ENCODE data around the gene DGKH.
A peak's percentile ranks its signal among the peaks of the same experiment; 100 is the strongest.
"Not testable (repeated sequence)": the region's sequence is repeated elsewhere in the genome, so short reads cannot be mapped to it uniquely, and the experiment has no call there.

The DGKH gene

DNA sequence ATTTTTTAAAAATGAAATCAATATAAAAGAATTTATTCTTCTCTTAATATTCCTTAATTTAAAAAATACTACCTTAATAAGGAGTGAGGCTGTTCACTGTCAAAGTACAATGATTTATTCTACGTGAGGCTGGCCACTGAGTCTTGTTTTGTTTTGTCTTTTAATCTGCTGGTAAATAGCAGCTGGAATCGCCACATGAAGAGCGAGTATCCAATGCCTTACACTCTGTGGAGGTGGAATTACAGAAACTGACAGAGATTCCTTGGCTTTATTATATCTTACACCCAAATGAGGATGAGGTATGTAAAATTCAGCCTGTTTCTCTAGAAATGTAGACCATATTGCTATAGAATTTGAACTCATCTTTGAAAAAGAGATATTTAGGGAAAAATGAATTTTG is 170.6 kb downstream of the DGKH start:
- no peak overlapping the region for H3K27ac ChIP-seq
- no peak for TF ChIP-seq ZFX (IDR thresholded peaks at IDR 0.05; ENCODE audit: borderline replicate concordance)
- TF ChIP-seq, protein P1, sequence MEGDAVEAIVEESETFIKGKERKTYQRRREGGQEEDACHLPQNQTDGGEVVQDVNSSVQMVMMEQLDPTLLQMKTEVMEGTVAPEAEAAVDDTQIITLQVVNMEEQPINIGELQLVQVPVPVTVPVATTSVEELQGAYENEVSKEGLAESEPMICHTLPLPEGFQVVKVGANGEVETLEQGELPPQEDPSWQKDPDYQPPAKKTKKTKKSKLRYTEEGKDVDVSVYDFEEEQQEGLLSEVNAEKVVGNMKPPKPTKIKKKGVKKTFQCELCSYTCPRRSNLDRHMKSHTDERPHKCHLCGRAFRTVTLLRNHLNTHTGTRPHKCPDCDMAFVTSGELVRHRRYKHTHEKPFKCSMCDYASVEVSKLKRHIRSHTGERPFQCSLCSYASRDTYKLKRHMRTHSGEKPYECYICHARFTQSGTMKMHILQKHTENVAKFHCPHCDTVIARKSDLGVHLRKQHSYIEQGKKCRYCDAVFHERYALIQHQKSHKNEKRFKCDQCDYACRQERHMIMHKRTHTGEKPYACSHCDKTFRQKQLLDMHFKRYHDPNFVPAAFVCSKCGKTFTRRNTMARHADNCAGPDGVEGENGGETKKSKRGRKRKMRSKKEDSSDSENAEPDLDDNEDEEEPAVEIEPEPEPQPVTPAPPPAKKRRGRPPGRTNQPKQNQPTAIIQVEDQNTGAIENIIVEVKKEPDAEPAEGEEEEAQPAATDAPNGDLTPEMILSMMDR (IDR thresholded peaks at IDR 0.05): no peak

DNA sequence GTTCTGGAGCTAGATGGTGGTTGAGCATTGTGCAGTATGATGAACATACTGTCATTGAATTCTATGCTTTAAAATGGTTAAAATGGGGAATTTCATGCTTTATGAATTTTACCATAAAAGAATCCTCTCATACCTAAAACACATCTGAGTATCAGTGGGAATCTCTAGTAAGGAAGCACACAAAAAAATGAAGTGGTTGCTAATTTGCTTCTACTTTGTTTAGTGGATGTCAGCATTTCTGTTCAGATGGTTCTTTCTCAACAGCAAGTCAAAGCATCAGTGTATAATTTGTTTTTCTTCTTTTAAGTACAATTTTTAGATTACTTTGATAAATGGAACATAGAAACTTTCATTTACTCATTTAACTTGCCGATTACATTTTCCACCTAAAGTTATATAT is 171.4 kb downstream of the DGKH start:
- no peak overlapping the region for H3K27ac ChIP-seq
- no peak for TF ChIP-seq ZFX (IDR thresholded peaks at IDR 0.05; ENCODE audit: borderline replicate concordance)
- TF ChIP-seq, protein P1 (IDR thresholded peaks at IDR 0.05): no peak

DNA sequence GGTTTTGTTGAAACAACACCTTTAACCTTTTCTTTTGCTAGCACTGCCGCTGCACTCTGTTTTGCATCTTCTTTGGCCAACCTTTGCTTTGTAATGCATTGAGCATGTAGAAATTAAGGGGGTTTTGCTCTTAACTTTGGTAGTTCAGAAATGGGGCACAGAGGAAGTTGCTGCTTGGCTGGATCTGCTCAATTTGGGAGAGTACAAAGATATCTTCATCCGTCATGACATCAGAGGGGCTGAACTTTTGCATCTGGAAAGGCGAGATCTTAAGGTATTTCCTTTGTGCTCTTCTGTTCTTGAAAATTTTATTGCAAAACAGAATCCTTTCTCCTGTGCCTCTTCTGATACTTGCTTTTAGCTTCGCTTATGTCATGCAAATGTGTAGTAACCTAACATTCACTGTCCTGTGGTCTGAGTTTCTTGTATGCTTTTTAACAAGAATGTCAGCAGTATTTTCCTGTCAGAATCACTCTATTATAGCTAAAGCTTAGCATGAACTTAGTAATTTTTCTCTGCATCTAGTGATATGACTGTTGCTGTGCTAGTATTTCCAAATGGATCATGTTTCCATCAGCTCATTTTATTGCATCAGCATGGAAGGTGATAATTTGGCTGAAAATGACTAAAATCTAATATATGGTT is 172.8 kb downstream of the DGKH start:
- H3K27ac ChIP-seq: no peak overlapping the region
- TF ChIP-seq, protein P1 (IDR thresholded peaks at IDR 0.05): no peak
- no peak for TF ChIP-seq ZFX (IDR thresholded peaks at IDR 0.05; ENCODE audit: borderline replicate concordance)

DNA sequence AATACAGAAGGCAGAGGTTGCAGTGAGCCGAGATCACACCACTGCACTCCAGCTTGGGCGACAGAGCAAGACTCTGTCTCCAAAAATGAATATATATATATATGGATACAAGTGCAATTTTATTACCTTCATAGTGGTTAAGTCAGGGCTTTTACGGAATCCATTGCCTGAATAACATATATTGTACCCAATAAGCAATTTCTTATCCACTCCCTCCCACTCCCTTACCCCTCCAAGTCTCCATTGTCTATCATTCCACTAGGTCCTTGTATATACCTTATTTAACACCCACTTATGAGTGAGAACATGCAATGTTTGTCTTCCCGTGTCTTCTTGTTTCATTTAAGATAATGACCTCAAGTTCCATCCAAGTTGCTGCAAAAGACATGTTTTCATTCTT is 175.2 kb downstream of the DGKH start:
- H3K27ac ChIP-seq: no peak overlapping the region
- TF ChIP-seq, protein P1 (IDR thresholded peaks at IDR 0.05): no peak
- TF ChIP-seq ZFX (IDR thresholded peaks at IDR 0.05; ENCODE audit: borderline replicate concordance): no peak

DNA sequence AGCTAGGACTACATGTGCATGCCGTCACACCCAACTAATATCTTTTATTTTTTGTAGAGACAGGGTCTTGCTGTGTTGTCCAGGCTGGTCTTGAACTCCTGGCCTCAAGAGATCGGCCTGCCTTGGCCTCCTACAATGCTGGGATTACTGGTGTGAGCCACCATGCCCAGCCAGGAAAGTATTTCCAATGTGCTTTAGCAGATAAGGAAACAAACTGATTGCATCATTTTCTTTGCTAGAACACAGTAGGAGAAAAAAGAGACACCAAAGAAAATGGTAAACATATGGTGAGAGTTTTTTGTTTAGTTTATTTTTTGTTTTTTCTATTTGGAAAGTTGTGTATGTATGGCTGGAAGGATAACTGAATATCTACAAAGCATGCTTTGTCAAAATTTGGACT is 176.6 kb downstream of the DGKH start:
- no peak for TF ChIP-seq ZFX (IDR thresholded peaks at IDR 0.05; ENCODE audit: borderline replicate concordance)
- TF ChIP-seq, protein P1 (IDR thresholded peaks at IDR 0.05): no peak

DNA sequence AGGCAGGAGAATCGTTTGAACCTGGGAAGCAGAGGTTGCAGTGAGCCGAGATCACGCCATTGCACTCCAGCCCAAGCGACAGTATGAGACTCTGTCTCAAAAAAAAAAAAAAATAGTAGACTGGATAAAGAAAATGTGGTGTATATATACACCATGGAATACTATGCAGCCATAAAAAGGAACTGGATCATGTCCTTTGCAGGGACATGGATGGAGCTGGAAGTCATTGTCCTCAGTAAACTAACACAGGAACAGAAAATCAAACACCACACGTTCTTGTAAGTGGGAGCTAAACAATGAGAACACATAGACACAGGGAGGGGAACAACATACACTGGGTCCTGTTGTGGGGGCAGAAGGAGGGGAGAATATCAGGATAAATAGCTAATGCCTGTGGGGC is 178.3 kb downstream of the DGKH start:
- not testable (repeated sequence) for H3K27ac ChIP-seq

More for the DNA sequence above, 176.6 kb downstream of the DGKH start:
- H3K27ac ChIP-seq: no peak overlapping the region

DNA sequence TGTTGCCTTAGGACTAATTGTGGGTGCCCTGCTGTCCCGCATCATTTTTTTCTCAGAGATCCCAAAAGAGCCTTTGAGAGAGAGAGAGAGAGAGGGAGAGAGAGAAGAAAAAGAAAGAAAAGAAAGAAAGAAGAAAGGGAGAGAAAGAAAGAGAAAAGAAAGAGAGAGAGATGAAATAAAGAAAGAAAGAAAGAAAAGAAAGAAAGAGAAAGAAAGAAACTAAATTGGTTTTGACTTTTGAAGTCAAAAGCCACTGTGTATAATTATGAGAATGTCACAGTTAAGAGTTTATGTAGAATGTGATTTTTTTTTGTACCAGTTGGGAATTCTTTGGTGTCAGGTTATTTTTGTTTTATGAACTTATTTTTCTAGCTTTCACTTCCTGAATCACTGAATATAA is 180.1 kb downstream of the DGKH start:
- TF ChIP-seq ZFX (IDR thresholded peaks at IDR 0.05; ENCODE audit: borderline replicate concordance): no peak
- TF ChIP-seq, protein P1 (IDR thresholded peaks at IDR 0.05): no peak

DNA sequence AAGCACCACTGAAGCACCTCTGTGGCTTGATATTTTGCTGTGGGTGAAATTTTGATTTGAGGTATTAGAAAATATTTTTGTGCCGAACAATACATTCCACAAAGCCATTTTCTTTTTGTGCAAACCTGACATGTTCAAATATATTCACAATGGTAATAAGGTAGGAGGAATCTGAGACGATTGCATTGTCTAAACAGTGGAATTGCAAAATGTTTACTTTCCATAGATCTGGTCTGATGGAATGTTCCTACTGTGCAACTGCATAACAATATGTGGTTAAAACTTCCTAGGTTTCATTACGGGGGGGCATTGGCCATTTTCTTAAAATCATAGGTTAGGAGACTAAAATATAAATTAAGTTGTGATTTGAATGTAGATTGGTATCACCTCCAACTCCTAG is 180.8 kb downstream of the DGKH start:
- H3K27ac ChIP-seq: peak overlapping the region; percentile 19; the same call in 1 of the 2 replicates
- TF ChIP-seq, protein P1 (IDR thresholded peaks at IDR 0.05): no peak
- no peak for TF ChIP-seq ZFX (IDR thresholded peaks at IDR 0.05; ENCODE audit: borderline replicate concordance)

More for the DNA sequence above, 180.1 kb downstream of the DGKH start:
- peak overlapping the region; percentile 19; the same call in 1 of the 2 replicates for H3K27ac ChIP-seq
